ENCODE measurements around the gene PRKG1. TPM values are rescaled to one million over a fixed set of nuclear protein-coding genes. Genes with fewer than 3 reads are reported as not detected.
A peak's percentile ranks its signal among the peaks of the same experiment; 100 is the strongest.

PRKG1 gene
- total RNA-seq (2013), result 0.15 TPM
- polyA plus RNA-seq (not detected), polyA minus RNA-seq (not detected in 2 replicates), total RNA-seq (0.04 to 4.2 (median 0.11) reads per million in 11 experiments)

- H3K36me3 Mint-ChIP-seq, result peaks cover 0 to 3% of the 10 kb centered on the region in 2 donors
Measured at GRCh38 chr10:51074238-51075028, at the start of gene PRKG1. TSS of gene PRKG1 (plus strand) at chr10:51074487.

GRCh38 chr10:51028420-51028819, 45.9 kb upstream of the PRKG1 start:
- no peaks in the 10 kb centered on the region for H4K20me1 ChIP-seq (ENCODE audit: insufficient read depth, low read length)
- H3K27ac Mint-ChIP-seq, result no peak overlapping the region
- no peak overlapping the region for H3K9ac ChIP-seq (ENCODE audit: insufficient read depth, low read length, poor library complexity, severe bottlenecking)
- no peaks in the 10 kb centered on the region for H3K79me2 ChIP-seq (ENCODE audit: insufficient read depth, low read length)
- no peaks in the 10 kb centered on the region for H3K9me3 ChIP-seq (replicated peaks in 1 of 2; ENCODE audit: control insufficient read depth in 1 of 2, insufficient read depth in 1 of 2, low read length in 2 of 2)
- H3K4me2 ChIP-seq (replicated peaks; ENCODE audit: extremely low read depth, low read length, poor library complexity, severe bottlenecking), result no peak overlapping the region
- H3K36me3 Mint-ChIP-seq, result no peaks in the 10 kb centered on the region
- H3K4me3 Mint-ChIP-seq, result no peak overlapping the region
- H3K4me1 ChIP-seq (ENCODE audit: control insufficient read depth in 1 of 2, insufficient read depth in 2 of 2, low read length in 2 of 2), result no peaks in the 10 kb centered on the region
- H3K4me1 Mint-ChIP-seq, result no peaks in the 10 kb centered on the region
- H3K27ac ChIP-seq (ENCODE audit: low read depth in 1 of 2, low read length in 2 of 2), result no peak overlapping the region
- peaks cover 0 to 1% (median 0%) of the 10 kb centered on the region in 7 donors for H3K9me3 Mint-ChIP-seq
- TF ChIP-seq CTCF (IDR thresholded peaks at IDR 0.05), result no peak
- H3K36me3 ChIP-seq (replicated peaks in 1 of 2; ENCODE audit: control insufficient read depth in 1 of 2, insufficient read depth in 2 of 2, low read length in 2 of 2), result no peaks in the 10 kb centered on the region
- intact Hi-C loops (cut with micrococcal nuclease), result no loop called here
- no peaks in the 10 kb centered on the region for H3K27me3 ChIP-seq (ENCODE audit: control insufficient read depth in 2 of 2, insufficient read depth in 2 of 2, low read length in 2 of 2)
- no peak overlapping the region for H3K4me3 ChIP-seq (replicated peaks in 1 of 3; ENCODE audit: low read depth in 2 of 3, low read length in 3 of 3)
- peaks cover 0 to 5% (median 0%) of the 10 kb centered on the region in 3 donors for H3K27me3 Mint-ChIP-seq (ENCODE audit: low read depth in 3 of 3)
- no peak for DNase-seq
- no peak overlapping the region for H2AFZ ChIP-seq (ENCODE audit: insufficient read depth, low read depth, low read length, poor library complexity, severe bottlenecking)

More at GRCh38 chr10:51074238-51075028, at the start of gene PRKG1:
- Histone ChIP-seq H2AFZ (ENCODE audit: insufficient read depth, low read depth, low read length, poor library complexity, severe bottlenecking) (no peak within 1 kb of the TSS), H3K9ac (ENCODE audit: insufficient read depth, low read length, poor library complexity, severe bottlenecking) (no peak within 1 kb of the TSS), H3K4me2 (replicated peaks; ENCODE audit: extremely low read depth, low read length, poor library complexity, severe bottlenecking) (peak within 1 kb of the TSS; percentile 31), H3K27ac (ENCODE audit: low read depth in 1 of 2, low read length in 2 of 2) (no peak within 1 kb of the TSS), H3K9me3 (replicated peaks in 1 of 2; ENCODE audit: control insufficient read depth in 1 of 2, insufficient read depth in 1 of 2, low read length in 2 of 2) (no peaks in the 10 kb centered on the region), H3K27me3 (ENCODE audit: control insufficient read depth in 2 of 2, insufficient read depth in 2 of 2, low read length in 2 of 2) (peaks cover 45 to 63% of the 10 kb centered on the region in 2 donors), H4K20me1 (ENCODE audit: insufficient read depth, low read length) (no peaks in the 10 kb centered on the region), H3K4me3 (replicated peaks in 1 of 3; ENCODE audit: low read depth in 2 of 3, low read length in 3 of 3) (peak within 1 kb of the TSS in 1 of 3 experiments; percentile 38), H3K79me2 (ENCODE audit: insufficient read depth, low read length) (no peaks in the 10 kb centered on the region), H3K4me1 (ENCODE audit: control insufficient read depth in 1 of 2, insufficient read depth in 2 of 2, low read length in 2 of 2) (peaks cover 0 to 16% of the 10 kb centered on the region in 2 donors), H3K36me3 (replicated peaks in 1 of 2; ENCODE audit: control insufficient read depth in 1 of 2, insufficient read depth in 2 of 2, low read length in 2 of 2) (no peaks in the 10 kb centered on the region)
- no peak for DNase-seq
- peak within 1 kb of the TSS in 1 of 7 donors; percentile 47 for H3K27ac Mint-ChIP-seq
- H3K27me3 Mint-ChIP-seq (ENCODE audit: low read depth in 3 of 3), result peaks cover 45 to 53% (median 46%) of the 10 kb centered on the region in 3 donors
- TF ChIP-seq CTCF (IDR thresholded peaks at IDR 0.05), result no peak
- intact Hi-C loops (cut with micrococcal nuclease), result no loop called here
- WGBS (ENCODE audit: insufficient coverage), result under 1% methylated on average over 59 of the region's 59 CpGs
- peaks cover 0 to 5% (median 0%) of the 10 kb centered on the region in 7 donors for H3K9me3 Mint-ChIP-seq
- H3K4me1 Mint-ChIP-seq, result peaks cover 11% of the 10 kb centered on the region
- H3K4me3 Mint-ChIP-seq, result peak within 1 kb of the TSS; percentile 64 to 98
